ENCODE results near the gene CORIN. TPM values are rescaled to one million over a fixed set of nuclear protein-coding genes. Genes with fewer than 3 reads are reported as not detected.

The CORIN gene
- total and polyA plus RNA-seq, 10 of the 15 experiments (the other 5 are each of a cell fraction or from before 2014, with no cell fraction given): 0.02 to 0.45 (median 0.09) TPM; not detected in 3

DNA sequence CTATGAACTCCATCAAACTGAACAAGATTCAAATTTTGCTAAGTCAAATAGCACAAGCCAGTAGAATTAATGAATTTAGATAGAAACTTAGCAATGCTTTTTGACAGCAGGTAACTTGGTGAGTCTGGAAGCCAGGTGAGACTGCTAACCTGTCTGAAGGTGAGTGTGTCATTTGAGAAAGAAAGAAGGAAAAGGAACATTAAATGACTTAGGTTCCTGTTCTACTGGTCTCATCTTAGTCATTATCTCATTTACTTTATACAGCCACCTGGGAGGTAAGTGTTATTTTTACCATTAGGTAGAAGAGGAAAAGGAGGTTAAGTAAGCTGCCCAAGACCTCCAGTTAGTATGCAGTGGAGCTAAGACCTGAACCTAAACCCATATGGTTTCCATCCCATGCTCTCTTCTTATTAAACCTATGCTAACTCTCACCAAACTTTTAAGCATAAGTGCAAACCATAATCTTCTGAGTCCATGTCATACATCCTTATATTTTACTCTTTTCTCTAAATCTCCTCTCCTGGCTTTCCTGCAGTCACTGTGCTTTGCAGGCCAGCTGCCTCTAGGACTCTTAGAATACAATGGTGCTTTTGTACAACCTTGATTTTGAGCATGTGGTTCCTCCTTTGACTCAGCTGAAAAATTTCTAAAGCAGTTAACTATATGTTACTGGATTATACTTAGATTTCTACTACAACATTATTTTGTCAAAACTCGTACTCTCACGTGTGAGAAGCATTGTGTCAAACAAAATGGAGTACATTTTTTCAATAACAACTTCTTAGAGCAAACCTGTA, 284.3 kb downstream of the CORIN start (continued):
- TF ChIP-seq, protein P1, sequence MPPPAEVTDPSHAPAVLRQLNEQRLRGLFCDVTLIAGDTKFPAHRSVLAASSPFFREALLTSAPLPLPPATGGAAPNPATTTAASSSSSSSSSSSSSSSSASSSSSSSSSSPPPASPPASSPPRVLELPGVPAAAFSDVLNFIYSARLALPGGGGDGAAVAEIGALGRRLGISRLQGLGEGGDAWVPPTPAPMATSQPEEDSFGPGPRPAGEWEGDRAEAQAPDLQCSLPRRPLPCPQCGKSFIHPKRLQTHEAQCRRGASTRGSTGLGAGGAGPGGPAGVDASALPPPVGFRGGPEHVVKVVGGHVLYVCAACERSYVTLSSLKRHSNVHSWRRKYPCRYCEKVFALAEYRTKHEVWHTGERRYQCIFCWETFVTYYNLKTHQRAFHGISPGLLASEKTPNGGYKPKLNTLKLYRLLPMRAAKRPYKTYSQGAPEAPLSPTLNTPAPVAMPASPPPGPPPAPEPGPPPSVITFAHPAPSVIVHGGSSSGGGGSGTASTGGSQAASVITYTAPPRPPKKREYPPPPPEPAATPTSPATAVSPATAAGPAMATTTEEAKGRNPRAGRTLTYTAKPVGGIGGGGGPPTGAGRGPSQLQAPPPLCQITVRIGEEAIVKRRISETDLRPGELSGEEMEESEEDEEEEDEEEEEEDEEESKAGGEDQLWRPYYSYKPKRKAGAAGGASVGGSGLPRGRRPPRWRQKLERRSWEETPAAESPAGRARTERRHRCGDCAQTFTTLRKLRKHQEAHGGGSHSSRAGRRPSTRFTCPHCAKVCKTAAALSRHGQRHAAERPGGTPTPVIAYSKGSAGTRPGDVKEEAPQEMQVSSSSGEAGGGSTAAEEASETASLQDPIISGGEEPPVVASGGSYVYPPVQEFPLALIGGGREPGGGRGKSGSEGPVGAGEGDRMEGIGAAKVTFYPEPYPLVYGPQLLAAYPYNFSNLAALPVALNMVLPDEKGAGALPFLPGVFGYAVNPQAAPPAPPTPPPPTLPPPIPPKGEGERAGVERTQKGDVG (CRISPR knock-in tag; IDR thresholded peaks at IDR 0.05): no peak
- TF ChIP-seq ZNF217 (IDR thresholded peaks at IDR 0.05) (no peak), WRNIP1 (IDR thresholded peaks at IDR 0.05; ENCODE audit: borderline replicate concordance, low read depth, low read length) (no peak)

DNA sequence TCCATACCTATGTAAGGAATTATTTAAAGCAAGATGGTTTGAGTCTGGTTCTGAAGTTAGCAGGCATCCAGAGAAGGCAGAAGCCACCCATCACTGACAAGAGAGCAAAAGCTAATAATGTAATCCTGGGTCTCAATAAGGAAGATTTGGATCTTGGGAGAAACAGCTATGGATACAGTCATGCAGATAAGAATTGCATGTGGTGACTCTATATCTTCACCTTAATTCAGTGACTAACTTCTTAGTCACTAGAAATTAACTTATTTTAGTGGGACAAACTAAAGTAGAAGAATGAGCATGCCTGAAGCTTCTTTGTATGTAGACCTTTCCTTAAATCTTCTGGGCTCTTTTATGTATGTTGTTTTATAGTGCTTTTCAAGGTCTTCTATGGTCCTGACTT, 286.2 kb downstream of the CORIN start:
- no peaks in the 10 kb centered on the region for H3K9me3 ChIP-seq (replicated peaks; ENCODE audit: control insufficient read depth, insufficient read depth, low read length)
- H3K4me3 ChIP-seq: no peak overlapping the region
- intact Hi-C loops (cut with micrococcal nuclease; ENCODE audit: unreplicated experiment) (no loop called here), in situ Hi-C loops (cut with MboI) (no loop called here)
- no peaks in the 10 kb centered on the region for H3K4me1 ChIP-seq (ENCODE audit: control insufficient read depth, insufficient read depth, low read length)
- BruUV-seq (replicated peaks): no TSS peak
- TF ChIP-seq, protein P2, sequence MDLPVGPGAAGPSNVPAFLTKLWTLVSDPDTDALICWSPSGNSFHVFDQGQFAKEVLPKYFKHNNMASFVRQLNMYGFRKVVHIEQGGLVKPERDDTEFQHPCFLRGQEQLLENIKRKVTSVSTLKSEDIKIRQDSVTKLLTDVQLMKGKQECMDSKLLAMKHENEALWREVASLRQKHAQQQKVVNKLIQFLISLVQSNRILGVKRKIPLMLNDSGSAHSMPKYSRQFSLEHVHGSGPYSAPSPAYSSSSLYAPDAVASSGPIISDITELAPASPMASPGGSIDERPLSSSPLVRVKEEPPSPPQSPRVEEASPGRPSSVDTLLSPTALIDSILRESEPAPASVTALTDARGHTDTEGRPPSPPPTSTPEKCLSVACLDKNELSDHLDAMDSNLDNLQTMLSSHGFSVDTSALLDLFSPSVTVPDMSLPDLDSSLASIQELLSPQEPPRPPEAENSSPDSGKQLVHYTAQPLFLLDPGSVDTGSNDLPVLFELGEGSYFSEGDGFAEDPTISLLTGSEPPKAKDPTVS (IDR thresholded peaks at IDR 0.05; ENCODE audit: low read depth, low read length): no peak
- TF ChIP-seq E2F4 (IDR thresholded peaks at IDR 0.05; ENCODE audit: low read depth, low read length) (no peak), NR2C2 (IDR thresholded peaks at IDR 0.05; ENCODE audit: borderline replicate concordance, control insufficient read depth, insufficient read length, low read depth) (no peak), ETV6 (conservative IDR thresholded peaks at IDR 0.05 in 1 of 2, IDR thresholded peaks at IDR 0.05 in 1 of 2; ENCODE audit: borderline replicate concordance in 1 of 2, low read depth in 1 of 2) (no peak), SREBF1 (IDR thresholded peaks at IDR 0.05; ENCODE audit: low read length) (no peak)
- TF ChIP-seq, protein P3, sequence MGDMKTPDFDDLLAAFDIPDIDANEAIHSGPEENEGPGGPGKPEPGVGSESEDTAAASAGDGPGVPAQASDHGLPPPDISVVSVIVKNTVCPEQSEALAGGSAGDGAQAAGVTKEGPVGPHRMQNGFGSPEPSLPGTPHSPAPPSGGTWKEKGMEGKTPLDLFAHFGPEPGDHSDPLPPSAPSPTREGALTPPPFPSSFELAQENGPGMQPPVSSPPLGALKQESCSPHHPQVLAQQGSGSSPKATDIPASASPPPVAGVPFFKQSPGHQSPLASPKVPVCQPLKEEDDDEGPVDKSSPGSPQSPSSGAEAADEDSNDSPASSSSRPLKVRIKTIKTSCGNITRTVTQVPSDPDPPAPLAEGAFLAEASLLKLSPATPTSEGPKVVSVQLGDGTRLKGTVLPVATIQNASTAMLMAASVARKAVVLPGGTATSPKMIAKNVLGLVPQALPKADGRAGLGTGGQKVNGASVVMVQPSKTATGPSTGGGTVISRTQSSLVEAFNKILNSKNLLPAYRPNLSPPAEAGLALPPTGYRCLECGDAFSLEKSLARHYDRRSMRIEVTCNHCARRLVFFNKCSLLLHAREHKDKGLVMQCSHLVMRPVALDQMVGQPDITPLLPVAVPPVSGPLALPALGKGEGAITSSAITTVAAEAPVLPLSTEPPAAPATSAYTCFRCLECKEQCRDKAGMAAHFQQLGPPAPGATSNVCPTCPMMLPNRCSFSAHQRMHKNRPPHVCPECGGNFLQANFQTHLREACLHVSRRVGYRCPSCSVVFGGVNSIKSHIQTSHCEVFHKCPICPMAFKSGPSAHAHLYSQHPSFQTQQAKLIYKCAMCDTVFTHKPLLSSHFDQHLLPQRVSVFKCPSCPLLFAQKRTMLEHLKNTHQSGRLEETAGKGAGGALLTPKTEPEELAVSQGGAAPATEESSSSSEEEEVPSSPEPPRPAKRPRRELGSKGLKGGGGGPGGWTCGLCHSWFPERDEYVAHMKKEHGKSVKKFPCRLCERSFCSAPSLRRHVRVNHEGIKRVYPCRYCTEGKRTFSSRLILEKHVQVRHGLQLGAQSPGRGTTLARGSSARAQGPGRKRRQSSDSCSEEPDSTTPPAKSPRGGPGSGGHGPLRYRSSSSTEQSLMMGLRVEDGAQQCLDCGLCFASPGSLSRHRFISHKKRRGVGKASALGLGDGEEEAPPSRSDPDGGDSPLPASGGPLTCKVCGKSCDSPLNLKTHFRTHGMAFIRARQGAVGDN (IDR thresholded peaks at IDR 0.05): no peak
- no peaks in the 10 kb centered on the region for H4K20me1 ChIP-seq (ENCODE audit: control insufficient read depth, insufficient read depth)
- H3K79me2 ChIP-seq (ENCODE audit: control insufficient read depth, insufficient read depth, low read length): no peaks in the 10 kb centered on the region
- no peak overlapping the region for H3K9ac ChIP-seq (ENCODE audit: control insufficient read depth, insufficient read depth, low read length)
- no peaks in the 10 kb centered on the region for H3K27me3 ChIP-seq (replicated peaks in 1 of 2; ENCODE audit: control insufficient read depth in 2 of 2, insufficient read depth in 2 of 2, low read length in 1 of 2)
- ChIA-PET CTCF (interaction anchor here (0.7 to 2.0 kb wide), 3 partner anchors 16 to 43 kb away, joined by 3 to 7 read pairs (median 3); no protein-coding TSS in a partner anchor), POLR2A (interaction anchor here (0.6 to 0.9 kb wide), 2 partner anchors 12 to 421 kb away, joined by 3 to 5 read pairs; no protein-coding TSS in a partner anchor), RAD21 (ENCODE audit: unreplicated experiment) (no interaction called here), SMC1A (ENCODE audit: uncharacterized antibody, unreplicated experiment) (interaction anchor here (0.7 to 1.5 kb wide), 3 partner anchors 10 to 42 kb away, joined by 3 to 5 read pairs (median 3); no protein-coding TSS in a partner anchor)
- no peak for ATAC-seq
- H2AFZ ChIP-seq (ENCODE audit: control insufficient read depth, low read depth, low read length): no peak overlapping the region
- no peak for FAIRE-seq
- peaks cover under 1 to 6% of the 10 kb centered on the region in 2 experiments for H3K36me3 ChIP-seq (ENCODE audit: control insufficient read depth in 2 of 2, insufficient read depth in 2 of 2, low read length in 1 of 2)
- no peak for DNase-seq (ENCODE audit: low read depth, low spot score)
- no peak overlapping the region for H3K27ac ChIP-seq (ENCODE audit: control insufficient read depth, insufficient read depth)
- H3K4me2 ChIP-seq (ENCODE audit: control insufficient read depth, insufficient read depth): no peak overlapping the region

Data from GM12878 (cell line).